Keratinocyte (primary cell): ENCODE measurements around the gene TRPM3.

Experiments
- CTCF ChIP-seq, 3 experiments: IDR thresholded peaks in 1 of 3; conservative IDR thresholded peaks in 1 of 3; optimal IDR thresholded peaks in 1 of 3; 2 replicates in 2 of 3; 3 replicates in 1 of 3; pipeline versions ENCODE3 to v1.5.1; 2011; ENCODE audit warnings: low read length in 3 of 3, mild to moderate bottlenecking in 3 of 3, moderate library complexity in 2 of 3, control low read depth in 1 of 3, inconsistent platforms in 1 of 3; ENCODE audit not compliant: insufficient read depth in 2 of 3; ENCODE audit errors: extremely low read depth in 1 of 3
- EZH2 ChIP-seq: IDR thresholded peaks from one replicate; pipeline ENCODE4 v1.6.1; 2012; ENCODE audit warnings: inconsistent platforms, mild to moderate bottlenecking, low read length, moderate library complexity

- TF ChIP-seq CTCF (optimal IDR thresholded peaks at IDR 0.05 in 1 of 3, IDR thresholded peaks at IDR 0.05 in 1 of 3, conservative IDR thresholded peaks at IDR 0.05 in 1 of 3; ENCODE audit: extremely low read depth in 1 of 3, insufficient read depth in 2 of 3, low read length in 3 of 3): no peak
- TF ChIP-seq EZH2: no peak
Observed at GRCh38 chr9:70902692-70903131, 218.7 kb downstream of the TRPM3 start.
